PFSK-1 (cell line): ENCODE results near the gene TNFAIP8L2.

Experiments
- FOXP2 ChIP-seq: optimal IDR thresholded peaks from 2 replicates; pipeline ENCODE3; 2011; ENCODE audit warnings: borderline replicate concordance, control low read depth, inconsistent platforms; ENCODE audit not compliant: insufficient read depth; ENCODE audit errors: extremely low read length, extremely low read depth
- POLR2AphosphoS5 ChIP-seq: IDR thresholded peaks from 2 replicates; pipeline ENCODE4 v1.6.1; 2012; ENCODE audit warnings: low read depth, mild to moderate bottlenecking, control low read depth, low read length, moderate library complexity
- SIN3A ChIP-seq: IDR thresholded peaks from 2 replicates; pipeline ENCODE4 v1.6.1; 2012; ENCODE audit warnings: mild to moderate bottlenecking, low read length, moderate library complexity, borderline replicate concordance; ENCODE audit not compliant: insufficient read depth
- TAF1 ChIP-seq: IDR thresholded peaks from 2 replicates; pipeline ENCODE4 v1.6.1; 2012; ENCODE audit warnings: low read length, control low read depth, borderline replicate concordance; ENCODE audit not compliant: insufficient read depth
- TF ChIP-seq, protein P1 (sequence below), 2 experiments: IDR thresholded peaks; 2 replicates each; pipeline versions ENCODE4 v1.6.1 to v1.8.0; 2011 to 2012; ENCODE audit warnings: low read depth in 2 of 2, low read length in 2 of 2, control low read depth in 1 of 2, inconsistent platforms in 1 of 2, mild to moderate bottlenecking in 1 of 2, moderate library complexity in 1 of 2; ENCODE audit not compliant: insufficient read depth in 1 of 2

Gene TNFAIP8L2

DNA sequence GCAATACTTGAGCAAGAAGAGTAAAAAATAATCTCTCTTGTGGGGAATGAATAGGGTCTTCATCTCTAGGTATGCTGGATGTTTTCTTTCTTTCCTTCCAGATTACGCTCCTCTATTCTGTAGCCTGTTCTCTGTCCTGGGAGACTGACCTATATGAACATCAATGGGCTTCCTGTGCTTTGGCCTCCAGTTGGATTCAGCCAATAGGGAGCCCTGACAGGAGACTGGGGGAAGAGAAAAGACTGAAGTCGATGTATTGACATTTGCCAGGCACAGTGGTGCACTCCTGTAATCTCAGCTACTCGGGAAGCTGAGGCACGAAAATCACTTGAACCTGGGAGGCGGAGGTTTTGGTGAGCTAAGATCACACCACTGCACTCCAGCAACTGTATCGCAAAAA is 27.6 kb upstream of the TNFAIP8L2 start:
- TF ChIP-seq FOXP2, result no peak
- TF ChIP-seq, protein P1, sequence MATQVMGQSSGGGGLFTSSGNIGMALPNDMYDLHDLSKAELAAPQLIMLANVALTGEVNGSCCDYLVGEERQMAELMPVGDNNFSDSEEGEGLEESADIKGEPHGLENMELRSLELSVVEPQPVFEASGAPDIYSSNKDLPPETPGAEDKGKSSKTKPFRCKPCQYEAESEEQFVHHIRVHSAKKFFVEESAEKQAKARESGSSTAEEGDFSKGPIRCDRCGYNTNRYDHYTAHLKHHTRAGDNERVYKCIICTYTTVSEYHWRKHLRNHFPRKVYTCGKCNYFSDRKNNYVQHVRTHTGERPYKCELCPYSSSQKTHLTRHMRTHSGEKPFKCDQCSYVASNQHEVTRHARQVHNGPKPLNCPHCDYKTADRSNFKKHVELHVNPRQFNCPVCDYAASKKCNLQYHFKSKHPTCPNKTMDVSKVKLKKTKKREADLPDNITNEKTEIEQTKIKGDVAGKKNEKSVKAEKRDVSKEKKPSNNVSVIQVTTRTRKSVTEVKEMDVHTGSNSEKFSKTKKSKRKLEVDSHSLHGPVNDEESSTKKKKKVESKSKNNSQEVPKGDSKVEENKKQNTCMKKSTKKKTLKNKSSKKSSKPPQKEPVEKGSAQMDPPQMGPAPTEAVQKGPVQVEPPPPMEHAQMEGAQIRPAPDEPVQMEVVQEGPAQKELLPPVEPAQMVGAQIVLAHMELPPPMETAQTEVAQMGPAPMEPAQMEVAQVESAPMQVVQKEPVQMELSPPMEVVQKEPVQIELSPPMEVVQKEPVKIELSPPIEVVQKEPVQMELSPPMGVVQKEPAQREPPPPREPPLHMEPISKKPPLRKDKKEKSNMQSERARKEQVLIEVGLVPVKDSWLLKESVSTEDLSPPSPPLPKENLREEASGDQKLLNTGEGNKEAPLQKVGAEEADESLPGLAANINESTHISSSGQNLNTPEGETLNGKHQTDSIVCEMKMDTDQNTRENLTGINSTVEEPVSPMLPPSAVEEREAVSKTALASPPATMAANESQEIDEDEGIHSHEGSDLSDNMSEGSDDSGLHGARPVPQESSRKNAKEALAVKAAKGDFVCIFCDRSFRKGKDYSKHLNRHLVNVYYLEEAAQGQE (IDR thresholded peaks at IDR 0.05; ENCODE audit: insufficient read depth in 1 of 2, low read depth in 2 of 2, low read length in 2 of 2), result no peak
- TF ChIP-seq TAF1, result no peak
- no peak for TF ChIP-seq SIN3A
- no peak for TF ChIP-seq POLR2AphosphoS5

DNA sequence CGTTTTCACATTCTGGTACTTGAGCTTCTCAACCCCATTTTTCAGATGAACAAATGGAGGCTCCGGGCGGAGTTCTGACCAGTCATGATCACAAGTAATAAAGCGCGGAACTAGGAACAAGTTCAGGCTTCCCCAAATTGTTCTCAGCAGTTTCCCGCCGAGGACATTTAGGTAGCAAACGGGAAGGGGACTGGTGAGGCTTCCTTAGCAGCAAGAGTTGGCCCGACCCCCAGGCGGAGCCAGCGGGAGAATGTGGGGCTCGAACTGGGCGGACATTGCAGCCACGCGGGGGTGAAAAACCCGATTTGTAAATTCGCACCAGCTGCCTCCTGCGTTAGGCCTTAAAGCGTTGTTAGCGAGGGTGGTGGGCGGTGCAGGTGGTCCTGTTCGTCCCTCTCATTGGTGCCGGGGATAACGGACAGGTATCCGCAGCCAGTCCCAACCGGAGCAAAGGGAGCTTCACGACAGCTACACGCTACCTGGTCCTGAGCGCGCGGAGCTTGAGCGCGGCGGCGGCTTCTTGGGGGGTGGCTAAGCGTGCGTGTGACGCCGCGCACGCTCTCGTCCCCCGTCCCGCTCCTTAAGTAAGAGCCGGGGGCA is 25.4 kb upstream of the TNFAIP8L2 start:
- TF ChIP-seq TAF1 (no peak), FOXP2 (no peak), SIN3A (no peak), POLR2AphosphoS5 (no peak)
- TF ChIP-seq, protein P1 (IDR thresholded peaks at IDR 0.05; ENCODE audit: insufficient read depth in 1 of 2, low read depth in 2 of 2, low read length in 2 of 2), result no peak

DNA sequence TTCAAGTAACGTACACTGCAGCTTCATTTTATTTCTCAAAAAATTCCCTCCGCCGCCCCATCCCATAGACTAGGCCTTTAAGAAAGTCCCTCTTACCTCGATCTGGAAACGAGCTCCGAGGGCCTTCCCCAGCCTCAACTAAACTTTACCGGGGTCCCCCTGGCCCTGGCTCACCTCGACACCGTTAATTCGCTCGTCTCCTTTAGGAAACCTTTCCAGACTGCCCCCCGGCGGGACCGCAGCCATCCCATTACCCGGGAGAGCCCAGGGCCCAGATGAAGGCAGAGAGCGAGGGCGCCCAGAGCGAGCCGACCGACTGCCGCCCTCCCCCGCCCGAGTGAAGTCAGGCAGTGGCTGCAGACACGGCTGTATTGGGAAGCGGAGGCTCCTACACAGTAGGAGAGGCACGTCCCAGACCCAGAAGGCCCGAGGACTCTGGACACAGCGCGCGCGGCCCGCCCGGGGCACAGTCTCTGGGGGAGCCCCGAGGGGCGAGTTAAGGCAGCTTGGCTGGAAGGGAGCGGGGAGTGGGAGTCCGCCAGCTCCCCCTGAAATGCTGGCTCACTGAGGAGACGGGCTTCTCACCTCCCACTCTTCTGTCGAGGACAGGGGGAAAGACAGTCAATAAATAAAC is 24.6 kb upstream of the TNFAIP8L2 start:
- TF ChIP-seq SIN3A (no peak), FOXP2 (no peak), TAF1 (no peak), POLR2AphosphoS5 (no peak)
- TF ChIP-seq, protein P1 (IDR thresholded peaks at IDR 0.05; ENCODE audit: insufficient read depth in 1 of 2, low read depth in 2 of 2, low read length in 2 of 2), result no peak

DNA sequence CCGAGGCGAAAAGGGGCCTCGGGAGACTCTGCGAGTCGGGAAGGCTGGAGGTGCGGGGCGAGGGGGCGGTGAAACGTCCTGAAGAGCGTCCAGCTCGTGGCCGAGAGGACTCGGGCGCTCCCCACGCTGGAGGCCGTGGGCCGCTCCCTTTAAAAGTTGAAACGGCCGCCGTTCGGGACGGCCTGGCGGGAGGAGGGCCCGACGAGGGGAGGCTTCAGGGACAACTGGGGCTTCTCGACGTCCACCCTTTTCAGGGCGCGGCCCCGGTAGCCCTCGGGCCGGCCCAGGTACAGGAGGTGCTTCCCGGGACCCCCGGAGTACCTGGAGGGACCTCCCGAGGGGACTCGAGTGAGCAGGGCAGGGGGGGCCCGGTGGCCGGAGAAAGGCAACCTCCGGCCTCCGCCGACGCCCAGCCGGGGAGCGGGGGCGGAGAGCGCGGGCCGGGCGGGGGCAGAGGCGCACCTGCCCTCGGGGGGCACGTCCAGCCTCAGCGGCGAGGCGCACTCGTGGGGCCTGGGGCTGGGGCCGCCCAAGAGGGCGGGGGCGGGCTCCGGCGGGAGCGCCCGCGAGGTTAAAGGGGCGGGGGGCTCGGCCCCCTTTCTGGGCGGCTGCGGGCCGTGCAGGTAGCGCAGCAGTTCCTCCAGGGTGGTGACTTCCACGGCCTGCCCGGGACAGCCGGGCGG is 24.0 kb upstream of the TNFAIP8L2 start:
- TF ChIP-seq, protein P1 (IDR thresholded peaks at IDR 0.05; ENCODE audit: insufficient read depth in 1 of 2, low read depth in 2 of 2, low read length in 2 of 2), result no peak
- no peak for TF ChIP-seq TAF1
- TF ChIP-seq SIN3A, result no peak
- no peak for TF ChIP-seq POLR2AphosphoS5
- no peak for TF ChIP-seq FOXP2
